ENCODE data around the gene FXYD3. TPM values are rescaled to one million over a fixed set of nuclear protein-coding genes. Genes with fewer than 3 reads are reported as not detected.

FXYD3 gene
- total and polyA plus RNA-seq, 2 of the 13 experiments (the other 11 are each of a cell fraction or from before 2014, with no cell fraction given) = 4.9 TPM; not detected in 1

- Histone ChIP-seq H2AFZ (ENCODE audit: low read length) (no peak overlapping the region), H3K4me2 (ENCODE audit: low read depth, low read length) (no peak overlapping the region), H3K9ac (ENCODE audit: insufficient read depth, low read depth, low read length) (no peak overlapping the region), H3K27me3 (ENCODE audit: control insufficient read depth in 1 of 2, insufficient read depth in 2 of 2, low read length in 2 of 2) (no peaks in the 10 kb centered on the region; a peak in 1 of 5 replicates), H3K4me1 (ENCODE audit: insufficient read depth, low read length) (no peaks in the 10 kb centered on the region), H4K20me1 (ENCODE audit: insufficient read depth, low read length) (no peaks in the 10 kb centered on the region), H3K9me3 (ENCODE audit: low read length) (peaks cover 20% of the 10 kb centered on the region; the same call in 1 of the 2 replicates), H3K4me3 (replicated peaks in 1 of 3; ENCODE audit: insufficient read depth in 1 of 3, low read depth in 2 of 3, low read length in 3 of 3) (no peak overlapping the region), H3K27ac (ENCODE audit: extremely low read length, insufficient read depth, low read length) (no peak overlapping the region), H3K36me3 (replicated peaks in 1 of 2; ENCODE audit: control insufficient read depth in 1 of 2, insufficient read depth in 2 of 2, low read length in 2 of 2) (no peaks in the 10 kb centered on the region), H3K79me2 (ENCODE audit: insufficient read depth, low read length) (no peaks in the 10 kb centered on the region)
- TF ChIP-seq ZKSCAN5 (CRISPR knock-in tag; IDR thresholded peaks at IDR 0.05) = no peak
- no peak for TF ChIP-seq ZNF564 (CRISPR knock-in tag; IDR thresholded peaks at IDR 0.05)
- TF ChIP-seq RARG (CRISPR knock-in tag; IDR thresholded peaks at IDR 0.05; ENCODE audit: low read depth) = no peak
- no peak for TF ChIP-seq LCORL (IDR thresholded peaks at IDR 0.05)
- TF ChIP-seq LCORL (CRISPR knock-in tag; IDR thresholded peaks at IDR 0.05) = no peak
- TF ChIP-seq DNMT1 (CRISPR knock-in tag; IDR thresholded peaks at IDR 0.05) = no peak
- TF ChIP-seq ZNF296 (CRISPR knock-in tag; conservative IDR thresholded peaks at IDR 0.05) = no peak
- no peak for TF ChIP-seq KLF12 (CRISPR knock-in tag; IDR thresholded peaks at IDR 0.05; ENCODE audit: borderline replicate concordance)
- no peak for TF ChIP-seq TP53 (CRISPR knock-in tag; conservative IDR thresholded peaks at IDR 0.05)
- TF ChIP-seq ZNF407 (CRISPR knock-in tag; IDR thresholded peaks at IDR 0.05; ENCODE audit: not compliant biosample characterization) = no peak
- TF ChIP-seq PHF20 (CRISPR knock-in tag; IDR thresholded peaks at IDR 0.05) = no peak
- no peak for TF ChIP-seq RAD51 (IDR thresholded peaks at IDR 0.05; ENCODE audit: borderline replicate concordance)
- CTCF ChIA-PET (ENCODE audit: low intra/inter-chr PET ratio, low total read pairs) = no interaction called here
- FAIRE-seq = no peak
- BruUV-seq (replicated peaks) = no TSS peak
- 15% methylated on average over 5 of the region's 5 CpGs for WGBS (ENCODE audit: low lambda C conversion rate)
- no peak for DNase-seq (ENCODE audit: low spot score)
- ATAC-seq = no peak
- intact Hi-C loops (cut with micrococcal nuclease; ENCODE audit: unreplicated experiment) = no loop called here
- in situ Hi-C loops (cut with HindIII; ENCODE audit: extremely low pct_ligation_motif_present, low pct_unique_long_range_greater_than_20kb) = no loop called here
- POLR2A ChIA-PET = no interaction called here
Observed at GRCh38 chr19:35167251-35168119, 51.9 kb downstream of the FXYD3 start.
